Activated CD4-positive, alpha-beta memory T cell treated with anti-CD3 and anti-CD28 coated beads, Interleukin-2, amount 10 ng/mL, durations not matched to agents 7 days and 5 days (primary cell): ENCODE results near the gene USP53. TPM values are rescaled to one million over a fixed set of nuclear protein-coding genes. Genes with fewer than 3 reads are reported as not detected.
"Not testable (repeated sequence)": the region's sequence is repeated elsewhere in the genome, so short reads cannot be mapped to it uniquely, and the experiment has no call there.

Experiments used
- CTCF ChIA-PET: fragments of 350-600 bp; sonication (Branson Sonifier 250); formaldehyde crosslinking; loops from one replicate; lab custom pipeline; 2021; ENCODE audit warnings: antibody characterized with exemption, inconsistent platforms; lab: Charles Lee
- POLR2A ChIA-PET: fragments of 350-600 bp; sonication (Branson Sonifier 250); formaldehyde crosslinking; loops from one replicate; lab custom pipeline; 2021; ENCODE audit warnings: antibody characterized with exemption; lab: Charles Lee
- DNase-seq: peaks from one replicate; pipeline ENCODE4 v3.0.0-alpha.2; 2020
- H3K27ac Mint-ChIP-seq: one replicate; pipeline ENCODE4 v1.8.0; 2021; ENCODE audit warnings: mild to moderate bottlenecking, mixed read lengths
- H3K27me3 Mint-ChIP-seq: one replicate; pipeline ENCODE4 v1.8.0; 2021; ENCODE audit warnings: mixed read lengths
- H3K36me3 Mint-ChIP-seq: one replicate; pipeline ENCODE4 v1.8.0; 2021; ENCODE audit warnings: low read depth, mixed read lengths
- H3K4me1 Mint-ChIP-seq: one replicate; pipeline ENCODE4 v1.8.0; 2021; ENCODE audit warnings: mixed read lengths
- H3K4me3 Mint-ChIP-seq: one replicate; pipeline ENCODE4 v1.8.0; 2021; ENCODE audit warnings: mild to moderate bottlenecking, mixed read lengths
- H3K9me3 Mint-ChIP-seq: one replicate; pipeline ENCODE4 v1.8.0; 2021; ENCODE audit warnings: mixed read lengths
- total RNA-seq, 2 experiments: library from RNA; stranded (reverse); gene quantifications; one replicate each; pipeline ENCODE4 v1.2.3, GENCODE V29; 2021

Gene USP53
- total RNA-seq, 2 experiments from 2014 or later, result 6.5 to 7.1 TPM

GRCh38 chr4:119310826-119311225 is 98.3 kb downstream of the USP53 start:
- H3K27me3 Mint-ChIP-seq, result peaks cover 23% of the 10 kb centered on the region
- no peak overlapping the region for H3K4me3 Mint-ChIP-seq
- H3K9me3 Mint-ChIP-seq, result no peaks in the 10 kb centered on the region
- H3K27ac Mint-ChIP-seq, result no peak overlapping the region
- CTCF ChIA-PET, result interaction anchor here (0.9 to 1.6 kb wide), 2 partner anchors 11 to 317 kb away, joined by 3 to 5 read pairs; partner anchors contain the start of gene PDE5A
- H3K4me1 Mint-ChIP-seq, result peaks cover 2% of the 10 kb centered on the region
- no peaks in the 10 kb centered on the region for H3K36me3 Mint-ChIP-seq
- POLR2A ChIA-PET, result interaction anchor here (1.4 kb wide), 1 partner anchor 11 kb away, joined by 6 read pairs; a partner anchor contains a TSS
- no peak for DNase-seq

- Mint-ChIP-seq H3K9me3 (no peaks in the 10 kb centered on the region), H3K4me3 (no peak overlapping the region), H3K27ac (no peak overlapping the region), H3K4me1 (no peaks in the 10 kb centered on the region), H3K36me3 (no peaks in the 10 kb centered on the region), H3K27me3 (peaks cover 26% of the 10 kb centered on the region)
- POLR2A ChIA-PET, result no interaction called here
- DNase-seq, result no peak
- CTCF ChIA-PET, result interaction anchor here (0.5 kb wide), 1 partner anchor 315 kb away, joined by 3 read pairs; the partner anchor contains the start of gene PDE5A
These were observed 100.7 kb downstream of the USP53 start for GRCh38 chr4:119313237-119313636.

- CTCF ChIA-PET, result no interaction called here
- no peak for DNase-seq
- POLR2A ChIA-PET, result no interaction called here
- H3K9me3 Mint-ChIP-seq, result no peaks in the 10 kb centered on the region
- H3K27me3 Mint-ChIP-seq, result peaks cover 26% of the 10 kb centered on the region
- H3K4me1 Mint-ChIP-seq, result no peaks in the 10 kb centered on the region
- H3K27ac Mint-ChIP-seq, result no peak overlapping the region
- no peak overlapping the region for H3K4me3 Mint-ChIP-seq
- no peaks in the 10 kb centered on the region for H3K36me3 Mint-ChIP-seq
These were observed 101.8 kb downstream of the USP53 start for GRCh38 chr4:119314356-119314755.

- Mint-ChIP-seq H3K36me3 (no peaks in the 10 kb centered on the region), H3K27ac (no peak overlapping the region), H3K4me3 (no peak overlapping the region), H3K4me1 (no peaks in the 10 kb centered on the region), H3K27me3 (peaks cover 28% of the 10 kb centered on the region), H3K9me3 (no peaks in the 10 kb centered on the region)
- ChIA-PET CTCF (interaction anchor here (1.9 kb wide), 1 partner anchor 273 kb away, joined by 4 read pairs; no protein-coding TSS in a partner anchor), POLR2A (interaction anchor here (1.0 kb wide), 1 partner anchor 15 kb away, joined by 5 read pairs; a partner anchor contains a TSS)
- DNase-seq, result no peak
These were observed 102.5 kb downstream of the USP53 start for GRCh38 chr4:119315036-119315435.

DNA sequence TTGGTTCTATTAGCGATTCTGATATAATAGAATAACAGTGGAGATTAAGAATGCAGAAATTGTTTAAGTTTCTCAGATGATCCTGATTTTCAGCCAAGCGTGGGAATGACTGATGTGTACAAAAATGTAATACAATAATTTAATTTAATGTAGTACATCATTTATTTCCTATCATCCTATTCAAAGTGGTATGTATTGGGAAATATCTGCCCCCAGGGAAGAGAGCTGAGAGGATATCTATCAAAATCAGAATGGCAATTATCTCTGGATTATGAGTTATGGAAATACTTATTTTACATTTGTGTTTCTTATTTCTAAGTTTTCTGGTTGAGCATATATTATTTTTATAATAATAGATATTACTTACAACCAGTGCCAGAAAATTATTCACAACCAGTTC is 105.5 kb downstream of the USP53 start:
- no peak for DNase-seq
- POLR2A ChIA-PET, result no interaction called here
- Mint-ChIP-seq H3K36me3 (no peaks in the 10 kb centered on the region), H3K4me3 (no peak overlapping the region), H3K27ac (no peak overlapping the region), H3K9me3 (no peaks in the 10 kb centered on the region), H3K27me3 (peaks cover 33% of the 10 kb centered on the region), H3K4me1 (no peaks in the 10 kb centered on the region)
- CTCF ChIA-PET, result no interaction called here

DNA sequence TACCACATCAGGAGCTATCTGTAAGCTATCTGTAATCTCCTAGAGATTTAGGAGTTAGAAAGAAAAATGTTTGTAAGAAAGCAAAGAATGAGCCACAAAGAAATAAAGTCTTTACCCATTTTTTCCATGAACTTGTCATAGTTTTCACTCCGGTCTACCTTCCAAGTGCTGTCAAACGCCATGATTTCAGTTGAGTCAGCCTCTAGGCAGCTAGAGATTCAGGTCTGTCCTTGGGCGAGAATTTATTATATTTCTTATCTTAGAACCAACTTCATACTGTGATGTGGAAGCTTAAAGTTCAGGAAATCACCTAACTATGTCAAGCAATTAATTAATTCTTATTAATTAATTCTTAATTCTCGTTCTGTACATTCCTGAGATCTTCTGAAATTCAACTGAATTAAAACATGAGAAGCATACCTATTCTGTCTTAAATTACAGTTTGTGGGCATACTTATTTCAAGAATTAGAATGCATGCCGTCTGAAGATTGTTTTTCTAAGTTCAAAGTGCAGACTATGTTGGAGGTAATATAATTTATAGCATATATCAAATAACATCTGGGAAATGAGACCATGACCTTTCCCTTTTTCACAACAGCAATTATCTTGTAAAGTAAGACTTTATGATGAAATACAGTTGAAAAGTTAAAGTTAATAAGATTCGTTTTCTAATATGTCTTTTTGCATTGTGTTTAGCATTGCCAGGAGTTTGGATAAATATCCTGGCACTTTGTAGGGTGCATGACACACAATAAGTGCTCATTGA is 109.6 kb downstream of the USP53 start, which contains the start of gene FABP2:
Gene FABP2 (minus strand): TSS at position 218 of the 767 bp plus-strand sequence. CDS start 36 bp downstream, at position 182.
- no peaks in the 10 kb centered on the region for H3K9me3 Mint-ChIP-seq
- no peaks in the 10 kb centered on the region for H3K36me3 Mint-ChIP-seq
- H3K27me3 Mint-ChIP-seq, result peaks cover 13% of the 10 kb centered on the region
- DNase-seq, result no peak
- no peak within 1 kb of the TSS for H3K4me3 Mint-ChIP-seq
- POLR2A ChIA-PET, result no interaction called here
- CTCF ChIA-PET, result no interaction called here
- no peaks in the 10 kb centered on the region for H3K4me1 Mint-ChIP-seq
- H3K27ac Mint-ChIP-seq, result no peak within 1 kb of the TSS

- Mint-ChIP-seq H3K4me1 (no peaks in the 10 kb centered on the region), H3K27ac (no peak overlapping the region), H3K9me3 (no peaks in the 10 kb centered on the region), H3K36me3 (no peaks in the 10 kb centered on the region), H3K4me3 (no peak overlapping the region), H3K27me3 (peaks cover 14% of the 10 kb centered on the region)
- ChIA-PET POLR2A (no interaction called here), CTCF (no interaction called here)
- DNase-seq, result no peak
These were observed 116.2 kb downstream of the USP53 start for GRCh38 chr4:119328695-119329094.

- no peak for DNase-seq
- no peaks in the 10 kb centered on the region for H3K9me3 Mint-ChIP-seq
- ChIA-PET POLR2A (no interaction called here), CTCF (no interaction called here)
- peaks cover 14% of the 10 kb centered on the region for H3K27me3 Mint-ChIP-seq
- no peaks in the 10 kb centered on the region for H3K36me3 Mint-ChIP-seq
- no peak overlapping the region for H3K27ac Mint-ChIP-seq
- H3K4me1 Mint-ChIP-seq, result no peaks in the 10 kb centered on the region
- no peak overlapping the region for H3K4me3 Mint-ChIP-seq
These were observed 117.5 kb downstream of the USP53 start for GRCh38 chr4:119329835-119330620.

DNA sequence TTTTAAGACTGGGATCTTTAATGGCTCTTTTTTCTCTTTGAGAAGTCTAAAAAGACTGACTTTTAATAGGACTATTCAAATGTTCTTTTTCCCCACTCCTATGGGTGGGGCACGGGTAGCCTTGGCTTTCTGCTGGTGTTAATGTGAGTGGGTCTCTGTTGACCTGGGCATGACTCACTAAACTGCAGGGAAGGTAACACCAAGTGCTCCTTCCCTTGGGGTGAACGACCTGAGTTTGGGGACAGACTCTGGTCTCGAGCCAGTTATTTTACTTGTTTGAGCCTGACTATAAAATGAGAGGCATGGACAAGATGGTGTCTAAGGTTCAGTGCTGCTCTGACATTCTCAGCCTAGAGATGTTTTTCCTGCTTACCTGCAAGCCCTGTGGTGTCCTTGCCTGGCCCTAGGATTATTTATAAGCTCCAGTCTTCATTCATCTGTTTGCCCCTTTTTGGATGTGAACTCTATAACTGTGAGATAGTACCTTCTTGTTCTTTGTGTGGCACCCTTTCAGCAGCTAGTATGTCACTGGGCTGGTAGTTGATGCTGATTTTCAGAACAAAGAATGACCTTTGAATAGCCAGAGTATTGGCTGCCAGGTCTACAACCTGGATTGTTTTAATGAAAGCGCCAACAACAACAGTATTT is 123.9 kb downstream of the USP53 start:
- H3K4me3 Mint-ChIP-seq, H3K36me3 Mint-ChIP-seq, H3K9me3 Mint-ChIP-seq, POLR2A ChIA-PET, H3K27me3 Mint-ChIP-seq, H3K27ac Mint-ChIP-seq, DNase-seq, CTCF ChIA-PET, H3K4me1 Mint-ChIP-seq: not testable (repeated sequence)

DNA sequence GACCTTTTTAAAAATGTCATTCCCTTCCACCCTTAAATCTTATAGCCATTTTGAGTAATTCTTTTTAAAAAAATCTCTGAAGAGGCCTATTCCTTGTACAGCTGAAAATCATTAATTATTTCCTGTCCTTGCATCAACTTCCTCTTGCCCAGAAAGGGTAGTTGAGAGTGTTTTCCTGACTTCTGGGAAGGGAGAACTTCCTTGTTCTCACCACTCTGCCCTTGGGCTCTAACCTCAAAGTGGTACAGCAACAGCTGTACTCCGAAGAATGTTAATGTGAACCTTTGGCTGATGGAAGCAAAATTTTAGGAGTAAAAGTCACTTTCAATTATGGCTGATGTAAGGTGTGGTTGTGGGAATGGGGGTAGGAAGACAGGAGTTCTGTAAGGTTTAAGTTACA is 124.5 kb downstream of the USP53 start:
- Mint-ChIP-seq H3K27ac (no peak overlapping the region), H3K4me3 (no peak overlapping the region), H3K36me3 (no peaks in the 10 kb centered on the region), H3K27me3 (peaks cover 1% of the 10 kb centered on the region), H3K4me1 (peaks cover 2% of the 10 kb centered on the region), H3K9me3 (no peaks in the 10 kb centered on the region)
- POLR2A ChIA-PET, result no interaction called here
- CTCF ChIA-PET, result no interaction called here
- no peak for DNase-seq

DNA sequence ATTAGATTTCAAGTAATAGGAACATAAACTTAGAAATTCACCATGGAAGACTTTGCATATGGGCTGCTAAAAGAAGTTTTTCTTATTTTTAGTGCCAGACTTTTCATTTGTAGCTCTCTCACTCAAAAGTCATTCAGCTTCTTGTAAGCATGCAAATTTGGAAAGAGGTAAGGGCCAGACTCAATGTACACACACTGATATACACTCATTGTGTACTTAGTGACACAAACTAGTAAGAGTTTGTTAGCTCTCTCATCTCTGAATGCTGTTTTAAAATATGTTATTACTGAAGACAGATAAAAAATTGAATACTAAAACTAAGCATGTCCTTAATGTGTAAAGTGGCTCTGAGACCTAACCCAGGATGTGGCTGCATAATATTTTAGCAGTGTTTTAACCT is 127.4 kb downstream of the USP53 start:
- POLR2A ChIA-PET, H3K27me3 Mint-ChIP-seq, H3K4me3 Mint-ChIP-seq, CTCF ChIA-PET, H3K36me3 Mint-ChIP-seq, H3K4me1 Mint-ChIP-seq, H3K9me3 Mint-ChIP-seq, DNase-seq, H3K27ac Mint-ChIP-seq: not testable (repeated sequence)

DNA sequence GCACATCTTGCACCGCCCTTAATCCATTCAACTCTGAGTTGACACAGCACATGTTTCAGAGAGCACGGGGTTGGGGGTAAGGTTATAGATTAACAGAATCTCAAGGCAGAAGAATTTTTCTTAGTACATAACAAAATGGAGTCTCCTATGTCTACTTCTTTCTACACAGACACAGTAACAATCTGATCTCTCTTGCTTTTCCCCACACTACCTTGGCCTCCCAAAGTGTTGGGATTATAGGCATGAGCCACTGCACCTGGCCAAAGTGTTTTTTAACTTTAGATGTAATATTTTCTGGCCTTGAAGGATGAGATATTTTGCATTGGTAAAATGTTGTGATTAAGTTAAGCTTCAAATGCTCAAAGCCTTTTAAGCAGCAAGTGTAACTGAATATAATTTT is 130.8 kb downstream of the USP53 start:
- H3K4me1 Mint-ChIP-seq, H3K27me3 Mint-ChIP-seq, H3K4me3 Mint-ChIP-seq, H3K9me3 Mint-ChIP-seq, POLR2A ChIA-PET, CTCF ChIA-PET, H3K27ac Mint-ChIP-seq, DNase-seq, H3K36me3 Mint-ChIP-seq: not testable (repeated sequence)
